ENCODE results near the gene POP7. TPM values are rescaled to one million over a fixed set of nuclear protein-coding genes. Genes with fewer than 3 reads are reported as not detected.

POP7 gene
- total and polyA plus RNA-seq, 4 donors, result 19.1 to 40.1 (median 33.8) TPM

DNA sequence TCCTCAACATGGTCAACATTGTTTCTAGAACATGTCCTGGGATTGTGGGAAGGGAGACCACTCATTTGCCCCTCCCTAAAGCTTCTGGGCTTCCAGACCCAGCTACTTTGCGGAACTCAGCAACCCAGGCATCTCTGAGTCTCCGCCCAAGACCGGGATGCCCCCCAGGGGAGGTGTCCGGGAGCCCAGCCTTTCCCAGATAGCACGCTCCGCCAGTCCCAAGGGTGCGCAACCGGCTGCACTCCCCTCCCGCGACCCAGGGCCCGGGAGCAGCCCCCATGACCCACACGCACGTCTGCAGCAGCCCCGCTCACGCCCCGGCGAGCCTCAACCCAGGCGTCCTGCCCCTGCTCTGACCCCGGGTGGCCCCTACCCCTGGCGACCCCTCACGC lies 14.4 kb downstream of the POP7 start, which contains the start of gene EPO (continued):
- TF ChIP-seq, protein P1, sequence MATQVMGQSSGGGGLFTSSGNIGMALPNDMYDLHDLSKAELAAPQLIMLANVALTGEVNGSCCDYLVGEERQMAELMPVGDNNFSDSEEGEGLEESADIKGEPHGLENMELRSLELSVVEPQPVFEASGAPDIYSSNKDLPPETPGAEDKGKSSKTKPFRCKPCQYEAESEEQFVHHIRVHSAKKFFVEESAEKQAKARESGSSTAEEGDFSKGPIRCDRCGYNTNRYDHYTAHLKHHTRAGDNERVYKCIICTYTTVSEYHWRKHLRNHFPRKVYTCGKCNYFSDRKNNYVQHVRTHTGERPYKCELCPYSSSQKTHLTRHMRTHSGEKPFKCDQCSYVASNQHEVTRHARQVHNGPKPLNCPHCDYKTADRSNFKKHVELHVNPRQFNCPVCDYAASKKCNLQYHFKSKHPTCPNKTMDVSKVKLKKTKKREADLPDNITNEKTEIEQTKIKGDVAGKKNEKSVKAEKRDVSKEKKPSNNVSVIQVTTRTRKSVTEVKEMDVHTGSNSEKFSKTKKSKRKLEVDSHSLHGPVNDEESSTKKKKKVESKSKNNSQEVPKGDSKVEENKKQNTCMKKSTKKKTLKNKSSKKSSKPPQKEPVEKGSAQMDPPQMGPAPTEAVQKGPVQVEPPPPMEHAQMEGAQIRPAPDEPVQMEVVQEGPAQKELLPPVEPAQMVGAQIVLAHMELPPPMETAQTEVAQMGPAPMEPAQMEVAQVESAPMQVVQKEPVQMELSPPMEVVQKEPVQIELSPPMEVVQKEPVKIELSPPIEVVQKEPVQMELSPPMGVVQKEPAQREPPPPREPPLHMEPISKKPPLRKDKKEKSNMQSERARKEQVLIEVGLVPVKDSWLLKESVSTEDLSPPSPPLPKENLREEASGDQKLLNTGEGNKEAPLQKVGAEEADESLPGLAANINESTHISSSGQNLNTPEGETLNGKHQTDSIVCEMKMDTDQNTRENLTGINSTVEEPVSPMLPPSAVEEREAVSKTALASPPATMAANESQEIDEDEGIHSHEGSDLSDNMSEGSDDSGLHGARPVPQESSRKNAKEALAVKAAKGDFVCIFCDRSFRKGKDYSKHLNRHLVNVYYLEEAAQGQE (IDR thresholded peaks at IDR 0.05), result no peak
- TF ChIP-seq, protein P2, sequence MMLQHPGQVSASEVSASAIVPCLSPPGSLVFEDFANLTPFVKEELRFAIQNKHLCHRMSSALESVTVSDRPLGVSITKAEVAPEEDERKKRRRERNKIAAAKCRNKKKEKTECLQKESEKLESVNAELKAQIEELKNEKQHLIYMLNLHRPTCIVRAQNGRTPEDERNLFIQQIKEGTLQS (IDR thresholded peaks at IDR 0.05), result no peak

DNA sequence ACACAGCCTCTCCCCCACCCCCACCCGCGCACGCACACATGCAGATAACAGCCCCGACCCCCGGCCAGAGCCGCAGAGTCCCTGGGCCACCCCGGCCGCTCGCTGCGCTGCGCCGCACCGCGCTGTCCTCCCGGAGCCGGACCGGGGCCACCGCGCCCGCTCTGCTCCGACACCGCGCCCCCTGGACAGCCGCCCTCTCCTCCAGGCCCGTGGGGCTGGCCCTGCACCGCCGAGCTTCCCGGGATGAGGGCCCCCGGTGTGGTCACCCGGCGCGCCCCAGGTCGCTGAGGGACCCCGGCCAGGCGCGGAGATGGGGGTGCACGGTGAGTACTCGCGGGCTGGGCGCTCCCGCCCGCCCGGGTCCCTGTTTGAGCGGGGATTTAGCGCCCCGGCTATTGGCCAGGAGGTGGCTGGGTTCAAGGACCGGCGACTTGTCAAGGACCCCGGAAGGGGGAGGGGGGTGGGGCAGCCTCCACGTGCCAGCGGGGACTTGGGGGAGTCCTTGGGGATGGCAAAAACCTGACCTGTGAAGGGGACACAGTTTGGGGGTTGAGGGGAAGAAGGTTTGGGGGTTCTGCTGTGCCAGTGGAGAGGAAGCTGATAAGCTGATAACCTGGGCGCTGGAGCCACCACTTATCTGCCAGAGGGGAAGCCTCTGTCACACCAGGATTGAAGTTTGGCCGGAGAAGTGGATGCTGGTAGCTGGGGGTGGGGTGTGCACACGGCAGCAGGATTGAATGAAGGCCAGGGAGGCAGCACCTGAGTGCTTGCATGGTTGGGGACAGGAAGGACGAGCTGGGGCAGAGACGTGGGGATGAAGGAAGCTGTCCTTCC lies 15.0 kb downstream of the POP7 start:
- Histone ChIP-seq H3K9ac (ENCODE audit: low read depth in 1 of 2, low read length in 2 of 2) (peak overlapping the region; percentile 46 to 67), H3K4me3 (ENCODE audit: low read depth in 1 of 3, low read length in 3 of 3) (peak overlapping the region in 2 of 3 donors; percentile 32 to 69), H3K27ac (ENCODE audit: low read depth in 1 of 2, low read length in 2 of 2) (peak overlapping the region; percentile 82 to 93), H3K27me3 (ENCODE audit: control insufficient read depth in 4 of 4, insufficient read depth in 4 of 4, low read length in 3 of 4) (no peaks in the 10 kb centered on the region), H3K9me3 (ENCODE audit: control insufficient read depth in 4 of 4, low read length in 3 of 4) (no peaks in the 10 kb centered on the region), H3K4me1 (ENCODE audit: control insufficient read depth in 4 of 4, insufficient read depth in 4 of 4, low read length in 3 of 4) (peaks cover 9 to 62% (median 46%) of the 10 kb centered on the region in 4 donors), H3K36me3 (ENCODE audit: control insufficient read depth in 4 of 4, insufficient read depth in 3 of 4, low read depth in 1 of 4, low read length in 3 of 4) (no peaks in the 10 kb centered on the region)
- no peak for DNase-seq (ENCODE audit: low spot score)
- TF ChIP-seq, protein P3, sequence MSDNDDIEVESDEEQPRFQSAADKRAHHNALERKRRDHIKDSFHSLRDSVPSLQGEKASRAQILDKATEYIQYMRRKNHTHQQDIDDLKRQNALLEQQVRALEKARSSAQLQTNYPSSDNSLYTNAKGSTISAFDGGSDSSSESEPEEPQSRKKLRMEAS (IDR thresholded peaks at IDR 0.05), result peak; percentile 83
- TF ChIP-seq SP1 (IDR thresholded peaks at IDR 0.05), result peak; percentile 40
- no peak for TF ChIP-seq GABPA (IDR thresholded peaks at IDR 0.05 in 1 of 2, conservative IDR thresholded peaks at IDR 0.05 in 1 of 2)
- TF ChIP-seq, protein P1 (IDR thresholded peaks at IDR 0.05), result peak; percentile 16
- no peak for TF ChIP-seq NR2F2 (IDR thresholded peaks at IDR 0.05)
- TF ChIP-seq, protein P2 (IDR thresholded peaks at IDR 0.05), result no peak
- TF ChIP-seq, protein P4, sequence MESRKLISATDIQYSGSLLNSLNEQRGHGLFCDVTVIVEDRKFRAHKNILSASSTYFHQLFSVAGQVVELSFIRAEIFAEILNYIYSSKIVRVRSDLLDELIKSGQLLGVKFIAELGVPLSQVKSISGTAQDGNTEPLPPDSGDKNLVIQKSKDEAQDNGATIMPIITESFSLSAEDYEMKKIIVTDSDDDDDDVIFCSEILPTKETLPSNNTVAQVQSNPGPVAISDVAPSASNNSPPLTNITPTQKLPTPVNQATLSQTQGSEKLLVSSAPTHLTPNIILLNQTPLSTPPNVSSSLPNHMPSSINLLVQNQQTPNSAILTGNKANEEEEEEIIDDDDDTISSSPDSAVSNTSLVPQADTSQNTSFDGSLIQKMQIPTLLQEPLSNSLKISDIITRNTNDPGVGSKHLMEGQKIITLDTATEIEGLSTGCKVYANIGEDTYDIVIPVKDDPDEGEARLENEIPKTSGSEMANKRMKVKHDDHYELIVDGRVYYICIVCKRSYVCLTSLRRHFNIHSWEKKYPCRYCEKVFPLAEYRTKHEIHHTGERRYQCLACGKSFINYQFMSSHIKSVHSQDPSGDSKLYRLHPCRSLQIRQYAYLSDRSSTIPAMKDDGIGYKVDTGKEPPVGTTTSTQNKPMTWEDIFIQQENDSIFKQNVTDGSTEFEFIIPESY (IDR thresholded peaks at IDR 0.05), result peak; percentile 45
- TF ChIP-seq FOXA2 (IDR thresholded peaks at IDR 0.05), result no peak
- TF ChIP-seq JUND (IDR thresholded peaks at IDR 0.05), result no peak
- no peak for TF ChIP-seq HNF4G (IDR thresholded peaks at IDR 0.05)
- TF ChIP-seq YY1 (IDR thresholded peaks at IDR 0.05), result peak; percentile 70
- TF ChIP-seq TAF1 (conservative IDR thresholded peaks at IDR 0.05), result no peak
- TF ChIP-seq RAD21 (IDR thresholded peaks at IDR 0.05), result peak in 1 of 2 donors; percentile 6
- peak in 1 of 2 donors; percentile 79 for TF ChIP-seq RXRA (IDR thresholded peaks at IDR 0.05)
- peak; percentile 7 to 63 for TF ChIP-seq HNF4A (conservative IDR thresholded peaks at IDR 0.05)
- TF ChIP-seq FOXA1 (IDR thresholded peaks at IDR 0.05), result no peak
- TF ChIP-seq, protein P5, sequence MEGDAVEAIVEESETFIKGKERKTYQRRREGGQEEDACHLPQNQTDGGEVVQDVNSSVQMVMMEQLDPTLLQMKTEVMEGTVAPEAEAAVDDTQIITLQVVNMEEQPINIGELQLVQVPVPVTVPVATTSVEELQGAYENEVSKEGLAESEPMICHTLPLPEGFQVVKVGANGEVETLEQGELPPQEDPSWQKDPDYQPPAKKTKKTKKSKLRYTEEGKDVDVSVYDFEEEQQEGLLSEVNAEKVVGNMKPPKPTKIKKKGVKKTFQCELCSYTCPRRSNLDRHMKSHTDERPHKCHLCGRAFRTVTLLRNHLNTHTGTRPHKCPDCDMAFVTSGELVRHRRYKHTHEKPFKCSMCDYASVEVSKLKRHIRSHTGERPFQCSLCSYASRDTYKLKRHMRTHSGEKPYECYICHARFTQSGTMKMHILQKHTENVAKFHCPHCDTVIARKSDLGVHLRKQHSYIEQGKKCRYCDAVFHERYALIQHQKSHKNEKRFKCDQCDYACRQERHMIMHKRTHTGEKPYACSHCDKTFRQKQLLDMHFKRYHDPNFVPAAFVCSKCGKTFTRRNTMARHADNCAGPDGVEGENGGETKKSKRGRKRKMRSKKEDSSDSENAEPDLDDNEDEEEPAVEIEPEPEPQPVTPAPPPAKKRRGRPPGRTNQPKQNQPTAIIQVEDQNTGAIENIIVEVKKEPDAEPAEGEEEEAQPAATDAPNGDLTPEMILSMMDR (IDR thresholded peaks at IDR 0.05; ENCODE audit: low read depth, low read length, missing input control), result no peak
- no peak for TF ChIP-seq EGR1 (IDR thresholded peaks at IDR 0.05; ENCODE audit: low read depth in 2 of 2)
- WGBS, result 3% methylated on average over 56 of the region's 56 CpGs
